Erythroblast (primary cell): ENCODE measurements around the gene DOCK4.

Source experiments
- GATA1 ChIP-seq: IDR thresholded peaks from 2 replicates; pipeline ENCODE4 v1.6.1; 2011; ENCODE audit warnings: low read depth, mild to moderate bottlenecking, control low read depth, low read length, moderate library complexity
- POLR2A ChIP-seq: IDR thresholded peaks from 2 replicates; pipeline ENCODE4 v1.6.1; 2011; ENCODE audit warnings: mild to moderate bottlenecking, low read length

DNA sequence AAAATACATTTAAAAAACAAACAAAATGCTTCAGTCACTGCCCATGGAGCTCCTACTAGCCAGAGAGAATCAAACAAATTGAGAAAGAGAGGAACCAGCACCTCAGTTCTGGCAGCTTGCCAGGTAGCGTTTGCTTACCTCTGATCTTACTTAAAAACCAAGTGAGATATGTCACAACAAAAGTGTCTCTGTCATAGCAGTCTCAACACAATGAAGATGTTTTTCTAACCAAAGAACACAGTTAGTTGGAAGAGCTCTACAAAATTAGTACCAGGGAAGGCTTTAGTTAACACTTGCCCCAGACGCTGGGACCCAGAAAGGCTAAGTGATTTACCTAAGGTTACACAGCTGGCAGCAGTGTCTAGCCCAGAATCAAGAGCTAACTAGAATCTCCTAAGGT is 3.4 kb downstream of the DOCK4 start:
- TF ChIP-seq POLR2A (no peak), GATA1 (no peak)
